MCF 10A (cell line): ENCODE measurements around the gene KRTCAP2. TPM values are rescaled to one million over a fixed set of nuclear protein-coding genes. Genes with fewer than 3 reads are reported as not detected.
"Not testable (repeated sequence)": the region's sequence is repeated elsewhere in the genome, so short reads cannot be mapped to it uniquely, and the experiment has no call there.

Experiments used
- Bru-seq: library from RNA; stranded (reverse); fragments of 400-500 nt; gene quantifications from one replicate; lab custom pipeline; 2021; lab: Mats Ljungman, UMichigan
- BruChase-seq, 2 experiments: library from RNA; stranded (reverse); fragments of 400-500 nt; gene quantifications; one replicate each; lab custom pipeline; 2021; lab: Mats Ljungman, UMichigan
- BruUV-seq: library from RNA; stranded (reverse); fragments of 400-500 nt; replicated peaks from 2 replicates; lab custom pipeline; 2021; lab: Mats Ljungman, UMichigan
- CTCF ChIA-PET: fragments of 300-600 bp; sonication (Branson Sonifier 250); formaldehyde crosslinking; extraction: SDS; loops from one replicate; lab custom pipeline; 2021; ENCODE audit warnings: antibody characterized with exemption, inconsistent platforms; lab: Yijun Ruan, JAX
- POLR2A ChIA-PET: fragments of 300-600, 350-650 bp; sonication (Branson Sonifier 250); formaldehyde crosslinking; extraction: SDS; loops from one replicate; lab custom pipeline; 2020; ENCODE audit warnings: antibody characterized with exemption, inconsistent platforms; lab: Yijun Ruan, JAX
- DNase-seq: peaks from one replicate; pipeline ENCODE4 v3.0.0-alpha.2; 2018; ENCODE audit not compliant: unreplicated experiment
- H3K27ac Mint-ChIP-seq: one replicate; pipeline ENCODE4 v1.8.0; 2022; ENCODE audit warnings: mild to moderate bottlenecking, low read depth, mixed read lengths; ENCODE audit not compliant: unreplicated experiment
- H3K27me3 Mint-ChIP-seq: one replicate; pipeline ENCODE4 v1.8.0; 2022; ENCODE audit warnings: mixed read lengths; ENCODE audit not compliant: insufficient read depth, unreplicated experiment
- H3K36me3 Mint-ChIP-seq: one replicate; pipeline ENCODE4 v1.8.0; 2022; ENCODE audit warnings: mild to moderate bottlenecking, moderate library complexity, mixed read lengths; ENCODE audit not compliant: insufficient read depth, unreplicated experiment
- H3K4me1 Mint-ChIP-seq: one replicate; pipeline ENCODE4 v1.8.0; 2022; ENCODE audit warnings: mixed read lengths; ENCODE audit not compliant: insufficient read depth, unreplicated experiment
- H3K4me3 Mint-ChIP-seq: one replicate; pipeline ENCODE4 v1.8.0; 2022; ENCODE audit warnings: mild to moderate bottlenecking, moderate library complexity, mixed read lengths; ENCODE audit not compliant: unreplicated experiment
- H3K9me3 Mint-ChIP-seq: one replicate; pipeline ENCODE4 v1.8.0; 2022; ENCODE audit warnings: mixed read lengths; ENCODE audit not compliant: unreplicated experiment
- CTCF ChIP-seq: fragments of 200-600 bp; IDR thresholded peaks from one replicate; pipeline ENCODE4 v1.8.0; 2022; ENCODE audit warnings: antibody characterized with exemption, mild to moderate bottlenecking; ENCODE audit not compliant: unreplicated experiment
- intact Hi-C: fragments of 100-400 bp; cut with micrococcal nuclease; formaldehyde crosslinking; loops from 2 replicates; pipeline ENCODE4 v1.14.1; 2022
- long read RNA-seq: library from polyadenylated mRNA; stranded (forward); transcript quantifications from one replicate; pipeline ENCODE4 v2.0.0, GENCODE V29; 2022
- total RNA-seq: library from RNA; stranded (reverse); gene quantifications from 2 replicates; pipeline ENCODE4 v1.2.3, GENCODE V29; 2022

KRTCAP2 gene
- total RNA-seq (313 and 383 TPM in 2 replicates), Bru-seq, nascent RNA (percentile 97 among the genes with signal in this experiment), BruChase-seq, experiment 1, labeled RNA remaining after a 6-hour chase (percentile 99 among the genes with signal in this experiment), BruChase-seq, experiment 2, labeled RNA remaining after a 2-hour chase (percentile 97 among the genes with signal in this experiment)
- long read RNA-seq, transcript KRTCAP2-201 (5 exons, 552 nt) = major isoform, 304 of 341 reads
- long read RNA-seq, transcript KRTCAP2-206 (4 exons, 785 nt) = minor isoform, 19 of 341 reads
- long read RNA-seq, partial matches to known transcripts = 3 of 341 reads
- long read RNA-seq, other reads (novel, unspliced or antisense) = 8 of 341 reads

GRCh38 chr1:155172732-155173477 is at the start of gene KRTCAP2:
Gene KRTCAP2, minus strand, starts transcription at chr1:155173304. Its CDS starts 80 bp downstream, at chr1:155173224.
- Mint-ChIP-seq H3K4me1 (peaks cover 46% of the 10 kb centered on the region), H3K4me3 (peak within 1 kb of the TSS; percentile 87), H3K27me3 (no peaks in the 10 kb centered on the region), H3K27ac (peak within 1 kb of the TSS; percentile 95), H3K9me3 (no peaks in the 10 kb centered on the region), H3K36me3 (peaks cover 39% of the 10 kb centered on the region)
- ChIA-PET CTCF (interaction anchor here (0.6 to 14.5 kb wide), 58 partner anchors 9 to 695 kb away, joined by 3 to 380 read pairs (median 6); partner anchors contain the start of genes ADAM15, DPM3, EFNA3 and MTX1), POLR2A (interaction anchor here (0.6 to 15.7 kb wide), 39 partner anchors 9 to 744 kb away, joined by 3 to 215 read pairs (median 7); partner anchors contain the start of genes CKS1B, DPM3, EFNA1 and EFNA3)
- BruUV-seq = no TSS peak
- TF ChIP-seq CTCF = peak; percentile 97
- intact Hi-C loops = loop anchor here (1.0 to 5.0 kb wide), 2 partner anchors 54 to 201 kb away; partner anchors contain the start of genes CKS1B and SHC1
- peak; percentile 98 for DNase-seq

- BruUV-seq, H3K4me3 Mint-ChIP-seq, DNase-seq, H3K36me3 Mint-ChIP-seq, intact Hi-C loops, H3K27me3 Mint-ChIP-seq, H3K27ac Mint-ChIP-seq, H3K9me3 Mint-ChIP-seq: not testable (repeated sequence)
- CTCF ChIA-PET = interaction anchor here (1.5 kb wide), 1 partner anchor 31 kb away, joined by 5 read pairs; no protein-coding TSS in a partner anchor
- POLR2A ChIA-PET = interaction anchor here (1.2 to 1.9 kb wide), 2 partner anchors 11 to 12 kb away, joined by 7 to 12 read pairs; partner anchors contain the start of genes MTX1 and THBS3
- peaks cover 25% of the 10 kb centered on the region for H3K4me1 Mint-ChIP-seq
Observed at GRCh38 chr1:155220211-155220965, 47.3 kb upstream of the KRTCAP2 start.

- ChIA-PET CTCF (interaction anchor here (0.6 to 1.8 kb wide), 5 partner anchors 12 to 176 kb away, joined by 3 to 8 read pairs (median 6); partner anchors contain the start of genes KRTCAP2 and THBS3), POLR2A (interaction anchor here (0.8 to 1.9 kb wide), 6 partner anchors 10 to 91 kb away, joined by 3 to 13 read pairs (median 5); partner anchors contain the start of genes KRTCAP2 and MTX1)
- Mint-ChIP-seq H3K27ac (peak overlapping the region; percentile 93), H3K27me3 (no peaks in the 10 kb centered on the region), H3K4me3 (no peak overlapping the region), H3K4me1 (peaks cover 26% of the 10 kb centered on the region), H3K36me3 (peaks cover 9% of the 10 kb centered on the region), H3K9me3 (no peaks in the 10 kb centered on the region)
- intact Hi-C loops = no loop called here
- no TSS peak for BruUV-seq
- no peak for TF ChIP-seq CTCF
- DNase-seq = peak; percentile 20
Observed at GRCh38 chr1:155219592-155220031, 46.5 kb upstream of the KRTCAP2 start.
